Eye (tissue), 1 donor: ENCODE measurements around the gene LRTM2.
A peak's percentile ranks its signal among the peaks of the same experiment; 100 is the strongest.
"Not testable (repeated sequence)": the region's sequence is repeated elsewhere in the genome, so short reads cannot be mapped to it uniquely, and the experiment has no call there.

Experiments
- DNase-seq: peaks from one replicate; pipeline ENCODE4 v3.0.0-alpha.2; 2015

The LRTM2 gene

GRCh38 chr12:1812650-1813302 lies 7.6 kb upstream of the LRTM2 start:
- no peak for DNase-seq

- DNase-seq, result no peak
These were observed 6.1 kb upstream of the LRTM2 start for GRCh38 chr12:1814266-1814665.

DNA sequence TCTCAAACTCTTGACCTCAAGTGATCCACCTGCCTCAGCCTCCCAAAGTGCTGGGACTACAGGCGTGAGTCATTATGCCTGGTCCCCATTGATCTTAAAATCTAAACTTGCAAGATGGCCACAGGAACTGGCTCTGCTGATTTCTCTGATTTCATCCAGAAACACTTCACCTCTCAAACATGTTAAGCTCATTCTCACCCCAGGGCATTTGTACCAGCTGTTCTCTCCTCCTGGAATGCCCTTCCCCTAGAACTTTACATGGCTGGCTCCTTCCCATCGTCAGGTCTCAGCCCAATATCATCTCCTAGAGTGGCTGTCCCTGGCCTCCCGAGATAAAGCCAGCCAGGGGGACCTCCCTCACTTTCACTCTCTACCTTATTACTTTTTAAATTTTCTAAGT lies 5.3 kb upstream of the LRTM2 start:
- no peak for DNase-seq

DNA sequence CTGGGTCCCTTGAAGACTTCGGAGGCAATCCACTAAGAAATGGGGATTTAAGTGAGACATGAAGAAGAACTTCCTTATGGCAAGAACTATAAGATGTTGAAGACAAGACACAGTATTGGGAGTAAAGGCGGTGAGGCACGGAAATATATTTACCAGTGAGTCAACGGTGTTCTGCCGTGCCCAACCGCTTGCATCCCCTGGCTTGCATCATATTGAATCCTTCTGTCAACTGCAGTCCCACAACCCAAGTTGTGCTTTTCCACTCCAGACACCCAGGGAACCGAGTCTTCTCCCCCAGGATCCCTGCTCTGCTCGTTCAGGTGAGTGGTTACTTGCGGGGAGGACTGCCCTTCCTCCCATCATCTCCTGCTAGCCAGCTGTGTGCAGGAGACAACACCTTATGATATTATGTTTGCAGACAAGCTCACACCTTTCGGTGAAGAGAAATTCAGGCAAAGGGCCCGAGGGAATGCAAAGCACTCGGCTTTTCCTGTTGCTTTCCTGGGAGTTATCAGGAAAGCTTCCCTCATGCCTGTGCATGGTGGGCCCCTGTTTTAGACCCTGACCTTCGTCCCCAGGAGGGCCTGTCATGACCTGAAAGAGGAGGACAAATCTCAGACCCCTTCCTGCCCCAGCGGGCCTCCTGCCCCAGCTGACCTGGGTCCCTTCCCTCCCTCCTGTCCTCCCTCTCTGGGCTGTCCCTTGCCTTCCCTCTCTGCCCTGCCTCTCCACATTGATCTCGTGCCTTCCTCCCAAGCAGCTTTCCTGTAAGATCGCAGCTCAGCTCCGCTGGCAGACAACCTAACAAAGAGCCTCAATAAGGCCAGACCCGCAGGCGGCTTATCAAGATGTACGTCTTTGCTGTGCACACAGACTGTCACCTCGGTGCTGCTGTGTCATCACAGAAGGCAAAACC lies 4.3 kb upstream of the LRTM2 start:
- no peak for DNase-seq

DNA sequence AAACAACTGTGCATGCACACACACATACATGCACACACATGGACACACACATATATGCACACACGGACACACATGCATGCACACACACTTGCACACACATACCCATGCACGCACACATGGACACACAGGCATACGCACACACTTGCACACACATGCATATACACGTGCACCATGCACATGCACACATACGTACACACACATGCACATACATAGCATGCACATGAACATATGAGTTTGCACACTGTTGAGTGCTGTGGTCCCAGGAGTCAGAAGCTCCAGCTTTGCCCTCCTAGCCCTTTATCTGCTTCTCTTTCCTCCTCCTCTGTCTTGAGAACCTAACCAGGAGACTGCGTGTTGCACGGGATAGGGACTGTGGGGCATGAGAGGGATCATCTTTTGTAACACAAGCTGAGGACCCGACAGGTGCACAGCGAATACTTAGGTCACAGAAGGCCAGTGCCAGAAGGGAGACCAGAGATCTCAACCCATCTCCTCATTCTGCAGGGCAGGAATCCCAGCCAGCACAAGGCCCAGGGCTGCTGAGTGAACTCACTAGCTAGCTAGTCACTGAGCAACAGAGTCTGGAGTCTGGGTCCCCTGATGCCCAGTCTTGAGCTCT lies 3.5 kb upstream of the LRTM2 start:
- DNase-seq, result no peak

GRCh38 chr12:1817928-1818327 lies 2.4 kb upstream of the LRTM2 start:
- not testable (repeated sequence) for DNase-seq

- no peak for DNase-seq
These were observed 1.3 kb upstream of the LRTM2 start for GRCh38 chr12:1819050-1819449.

- no peak for DNase-seq
These were observed 794 bp upstream of the LRTM2 start for GRCh38 chr12:1819571-1819970.

- no peak for DNase-seq
These were observed 529 bp downstream of the LRTM2 start for GRCh38 chr12:1820896-1821291.

GRCh38 chr12:1821805-1822204 lies 1.4 kb downstream of the LRTM2 start:
- DNase-seq, result no peak

DNA sequence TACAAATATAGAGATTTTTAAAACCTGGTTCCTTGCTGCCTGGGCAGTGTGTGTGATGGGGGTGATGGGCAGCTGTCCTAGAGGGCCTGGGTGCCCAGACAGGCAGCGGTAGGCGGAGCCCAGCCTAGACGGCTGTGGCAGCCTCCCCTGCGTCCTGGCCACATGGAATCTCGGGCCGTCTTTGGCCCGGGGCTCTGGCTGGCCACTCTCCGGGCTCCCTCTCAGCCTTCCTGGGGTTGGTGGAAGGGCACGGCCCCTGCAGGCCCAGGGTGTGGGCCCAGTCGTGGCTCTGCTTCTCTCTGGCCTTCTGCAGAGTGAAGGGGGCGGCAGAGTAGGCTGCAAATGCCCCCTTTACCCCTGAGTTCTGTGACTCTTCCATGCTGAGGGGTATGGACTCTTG lies 2.3 kb downstream of the LRTM2 start:
- DNase-seq, result no peak

DNA sequence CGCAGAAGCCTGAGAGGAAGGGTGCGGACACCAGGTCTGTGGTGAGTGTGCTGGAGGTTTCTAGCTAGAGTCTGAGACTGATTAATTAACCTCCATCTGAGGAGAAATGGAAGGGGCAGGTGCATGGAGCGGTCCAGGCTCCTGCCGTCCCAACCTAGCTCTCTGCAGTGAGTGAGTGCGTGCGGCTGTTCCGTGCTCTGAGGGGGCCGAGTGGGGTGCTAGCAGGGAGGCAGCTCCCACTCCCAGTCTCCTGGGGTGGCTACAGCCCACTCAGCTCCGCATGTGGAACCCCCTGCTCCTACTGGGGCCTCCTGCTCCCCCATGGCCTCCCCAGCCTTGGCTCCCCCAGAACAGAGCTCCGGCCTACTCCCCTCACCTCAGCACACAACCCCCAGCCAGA lies 2.9 kb downstream of the LRTM2 start:
- no peak for DNase-seq

DNA sequence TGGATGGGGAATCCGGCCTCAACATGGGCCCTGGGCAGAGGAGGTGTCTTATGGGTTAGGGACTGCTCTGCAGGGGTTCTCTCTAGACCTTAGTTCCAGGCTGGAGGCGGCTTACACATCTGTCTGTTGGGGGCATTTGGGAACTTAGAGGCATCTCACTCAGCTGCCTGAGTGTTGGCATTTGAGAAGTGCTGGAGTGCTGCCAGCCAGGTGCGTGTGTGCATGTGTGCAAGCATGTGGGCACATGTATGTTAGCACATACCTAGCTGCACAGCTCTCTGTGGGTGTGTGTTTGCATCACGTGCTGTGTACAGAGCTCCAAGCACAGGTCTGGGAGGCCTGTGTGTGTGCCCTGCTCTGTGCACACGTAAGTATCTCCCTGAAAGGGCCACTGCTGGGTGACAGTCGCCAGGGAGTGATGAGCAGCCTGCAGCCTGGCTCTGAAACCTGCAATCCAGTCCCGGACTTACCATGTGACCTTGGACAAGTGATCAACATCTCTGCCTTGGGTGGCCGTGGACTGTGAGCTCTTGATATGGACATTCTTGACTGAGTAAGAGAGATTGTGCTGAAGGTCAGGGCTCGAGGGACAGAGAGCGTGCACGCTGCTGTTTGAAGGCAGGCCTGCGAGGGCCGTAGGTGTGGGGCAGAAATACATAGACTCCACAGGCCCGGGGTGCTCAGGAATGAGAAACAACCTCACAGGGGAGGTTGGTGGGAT lies 5.2 kb downstream of the LRTM2 start:
- no peak for DNase-seq

DNA sequence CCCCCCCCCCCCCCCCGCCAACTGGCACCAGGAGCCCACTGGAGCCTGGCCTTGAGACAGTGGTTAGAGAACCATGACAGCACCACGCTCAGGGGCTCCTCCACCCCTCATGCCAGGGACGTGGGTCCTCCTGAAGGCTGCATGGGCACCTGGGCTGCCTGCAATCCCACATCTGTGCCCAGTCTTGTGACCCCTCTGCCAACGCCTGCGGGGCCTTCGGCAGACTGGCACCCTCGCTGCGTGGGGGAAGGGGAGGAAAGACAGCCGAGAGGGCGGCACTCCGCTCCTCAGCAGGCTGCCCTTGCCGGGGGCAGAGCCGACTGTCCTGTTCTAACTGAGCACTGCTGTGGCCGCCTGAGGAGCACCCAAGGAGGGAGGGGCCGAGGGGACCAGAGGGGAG lies 6.0 kb downstream of the LRTM2 start:
- no peak for DNase-seq

DNA sequence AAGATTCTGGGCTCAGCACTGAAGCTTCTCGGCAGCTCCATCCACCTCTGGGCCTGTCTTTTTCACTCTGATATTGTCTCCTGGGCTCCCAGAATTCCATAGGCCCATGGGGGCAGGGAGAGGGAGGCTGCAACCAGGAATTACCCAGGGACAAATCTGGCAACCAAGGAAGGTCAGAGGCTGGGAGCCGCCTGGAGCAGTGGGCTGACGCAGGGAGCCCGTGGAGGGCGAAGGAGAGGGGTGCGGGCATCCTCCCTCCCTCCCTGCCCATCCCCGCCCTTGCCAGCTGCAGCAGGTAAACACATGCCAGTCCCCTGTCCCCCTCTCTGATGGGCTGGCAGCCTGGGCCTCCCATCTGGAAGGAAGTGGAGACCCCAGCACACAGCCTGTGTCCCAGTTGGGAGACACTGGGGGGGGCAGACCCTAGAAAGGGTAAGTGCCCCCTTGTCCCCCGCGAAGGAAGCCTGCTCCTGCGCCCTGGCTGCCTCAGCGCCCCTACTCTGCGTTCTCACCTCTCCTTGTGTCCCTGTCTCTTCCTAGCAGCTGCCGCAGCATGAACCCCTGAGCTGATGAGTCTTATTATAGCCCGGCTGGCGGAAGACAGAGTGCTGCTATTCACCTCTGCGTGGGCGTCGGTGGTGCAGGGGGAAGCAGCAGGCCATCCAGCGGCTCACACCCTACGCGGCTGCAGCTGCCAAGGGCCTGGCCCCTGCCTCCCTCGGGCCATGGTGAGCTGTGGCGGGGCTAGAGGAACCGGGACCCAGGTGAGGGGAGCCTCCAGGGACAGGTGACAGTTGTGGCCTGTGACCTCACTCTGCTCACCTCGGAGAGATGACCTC lies 6.7 kb downstream of the LRTM2 start:
- no peak for DNase-seq

- no peak for DNase-seq
These were observed 7.8 kb downstream of the LRTM2 start for GRCh38 chr12:1827826-1828805.

GRCh38 chr12:1828856-1829255 lies 8.5 kb downstream of the LRTM2 start:
- peak; percentile 49 for DNase-seq

DNA sequence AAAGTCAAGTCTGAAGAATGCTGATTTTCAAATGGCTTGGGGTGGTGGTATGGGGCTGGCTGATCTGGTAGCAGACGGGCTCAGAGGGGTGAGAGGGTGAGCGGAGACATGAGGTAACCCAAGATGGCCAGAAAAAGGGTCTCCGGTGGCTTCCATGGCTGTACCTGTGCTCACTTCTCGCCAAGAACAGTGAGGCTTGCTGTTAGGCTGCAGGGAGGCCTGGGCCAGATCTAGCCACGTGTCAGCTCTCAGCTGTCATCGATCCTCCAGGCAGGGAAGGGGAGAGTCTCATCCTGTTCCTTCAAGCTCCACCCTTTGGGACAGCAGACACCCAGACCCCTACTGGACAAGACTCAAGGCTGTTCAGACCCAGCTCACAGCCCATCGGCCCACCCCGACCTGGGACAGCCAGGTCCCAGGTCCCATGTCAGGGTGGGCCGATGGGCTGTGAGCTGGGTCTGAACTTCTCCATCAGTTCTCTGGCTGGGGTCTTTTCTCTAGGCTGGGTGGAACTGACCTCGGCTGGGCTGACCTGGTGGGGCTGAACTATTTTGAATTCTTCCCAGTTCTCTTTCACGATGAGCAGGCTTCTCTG lies 9.0 kb downstream of the LRTM2 start:
- no peak for DNase-seq

DNA sequence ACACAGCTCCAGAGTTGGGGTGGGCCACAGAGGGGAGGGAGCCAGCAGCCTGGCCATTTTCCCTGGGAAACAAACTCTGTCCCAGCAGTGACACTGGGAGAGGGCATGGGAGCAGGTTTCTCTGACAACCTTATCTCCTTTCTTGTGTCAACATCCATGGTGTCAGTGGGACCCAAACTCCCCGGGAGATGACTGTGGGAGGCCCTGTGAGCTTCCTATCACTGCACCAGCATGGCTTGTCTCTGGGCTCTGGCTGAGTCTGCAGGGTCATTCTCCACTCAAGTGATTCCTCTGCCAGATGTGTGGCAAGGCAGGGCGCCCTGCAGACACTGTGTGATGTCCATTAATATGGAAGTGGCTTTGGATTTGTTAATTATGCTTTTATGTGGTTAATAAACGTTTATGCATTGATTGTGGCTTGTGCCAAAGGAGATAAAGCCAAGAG lies 10.1 kb downstream of the LRTM2 start:
- no peak for DNase-seq
